GM12878 (cell line): Measurements from ENCODE around the gene BDH1. TPM values are rescaled to one million over a fixed set of nuclear protein-coding genes. Genes with fewer than 3 reads are reported as not detected.

ENCODE experiments used
- ATAC-seq: fragments of 200-7000 bp; cut with Tn5 transposase; 3 replicates; pipeline ENCODE4 v1.9.1; 2020; ENCODE audit warnings: mild to moderate bottlenecking, moderate library complexity
- BruUV-seq: library from RNA; stranded (reverse); fragments of 400-500 nt; replicated peaks from 2 replicates; lab custom pipeline; 2021; lab: Mats Ljungman, UMichigan
- CTCF ChIA-PET: fragments of 300-600 bp; sonication (Branson Sonifier 250); formaldehyde crosslinking; extraction: SDS; loops from one replicate; lab custom pipeline; 2021; ENCODE audit warnings: inconsistent platforms; lab: Yijun Ruan, JAX
- POLR2A ChIA-PET: fragments of 350-600 bp; formaldehyde crosslinking; extraction: SDS; loops from one replicate; lab custom pipeline; 2021; ENCODE audit warnings: inconsistent platforms; lab: Charles Lee
- RAD21 ChIA-PET: fragments of 300-600 bp; sonication (Branson Sonifier 250); formaldehyde crosslinking; loops from one replicate; lab custom pipeline; 2023; ENCODE audit warnings: antibody characterized with exemption; ENCODE audit not compliant: unreplicated experiment; lab: Charles Lee
- SMC1A ChIA-PET: fragments of 300-600 bp; sonication (Branson Sonifier 250); formaldehyde crosslinking; loops from one replicate; lab custom pipeline; 2023; ENCODE audit not compliant: unreplicated experiment, uncharacterized antibody; lab: Charles Lee
- DNase-seq: peaks from one replicate; pipeline ENCODE4 v3.0.0-alpha.2; 2011; ENCODE audit warnings: low read depth, low spot score
- FAIRE-seq: peaks from 3 replicates; lab custom pipeline; 2011; peaks lifted over from hg19 to GRCh38; lab: Jason Lieb, UNC
- H2AFZ ChIP-seq: 2 replicates; pipeline ENCODE4 v1.6.0; 2011; ENCODE audit warnings: low read depth, low read length, control low read depth; ENCODE audit not compliant: control insufficient read depth
- H3K27ac ChIP-seq: 2 replicates; pipeline ENCODE4 v1.5.1; 2011; ENCODE audit warnings: control low read depth; ENCODE audit not compliant: control insufficient read depth, insufficient read depth
- H3K27me3 ChIP-seq, 2 experiments: replicated peaks in 1 of 2; 2 replicates each; pipeline versions ENCODE4 v1.6.0 to v1.6.1; 2011; ENCODE audit warnings: low read length in 1 of 2; ENCODE audit not compliant: control insufficient read depth in 2 of 2, insufficient read depth in 2 of 2
- H3K36me3 ChIP-seq, 2 experiments: 2 replicates each; pipeline ENCODE4 v1.5.1; 2011; ENCODE audit warnings: low read length in 1 of 2; ENCODE audit not compliant: control insufficient read depth in 2 of 2, insufficient read depth in 2 of 2
- H3K4me1 ChIP-seq: 2 replicates; pipeline ENCODE4 v1.6.1; 2011; ENCODE audit warnings: mild to moderate bottlenecking, low read length, moderate library complexity, mixed read lengths; ENCODE audit not compliant: control insufficient read depth, insufficient read depth
- H3K4me2 ChIP-seq: 2 replicates; pipeline ENCODE4 v1.6.0; 2011; ENCODE audit warnings: control low read depth; ENCODE audit not compliant: control insufficient read depth, insufficient read depth
- H3K4me3 ChIP-seq: fragments of 200-600 bp; sonication (generic); 2 replicates; pipeline ENCODE4 v1.5.1; 2016
- H3K79me2 ChIP-seq: 2 replicates; pipeline ENCODE4 v1.6.0; 2011; ENCODE audit warnings: low read length; ENCODE audit not compliant: control insufficient read depth, insufficient read depth
- H3K9ac ChIP-seq: 2 replicates; pipeline ENCODE4 v1.8.0; 2011; ENCODE audit warnings: low read length, control low read depth, mixed read lengths; ENCODE audit not compliant: control insufficient read depth, insufficient read depth
- H3K9me3 ChIP-seq: replicated peaks from 3 replicates; pipeline ENCODE4 v1.5.1; 2011; ENCODE audit warnings: mild to moderate bottlenecking, low read length; ENCODE audit not compliant: control insufficient read depth, insufficient read depth
- H4K20me1 ChIP-seq: 2 replicates; pipeline ENCODE4 v1.6.0; 2011; ENCODE audit not compliant: control insufficient read depth, insufficient read depth
- ASH2L ChIP-seq: fragments of 300-600, 200-600 bp; sonication (generic); IDR thresholded peaks from 2 replicates; pipeline ENCODE4 v1.6.1; 2017; ENCODE audit warnings: low read depth, mild to moderate bottlenecking, borderline replicate concordance
- CREM ChIP-seq: IDR thresholded peaks from 2 replicates; pipeline ENCODE4 v1.6.1; 2014; ENCODE audit warnings: antibody characterized with exemption, low read depth
- HSF1 ChIP-seq: fragments of 150-350 bp; IDR thresholded peaks from 2 replicates; pipeline ENCODE4 v1.6.1; 2014; ENCODE audit warnings: mild to moderate bottlenecking, low read depth, low read length
- KAT2A ChIP-seq: conservative IDR thresholded peaks from 2 replicates; pipeline ENCODE4 v1.6.1; 2011; ENCODE audit warnings: low read depth, low read length; ENCODE audit not compliant: control insufficient read depth
- NRF1 ChIP-seq: conservative IDR thresholded peaks from 2 replicates; pipeline ENCODE4 v1.6.1; 2011; ENCODE audit warnings: mild to moderate bottlenecking, low read depth, low read length, improper control_type of control experiment
- USF1 ChIP-seq: IDR thresholded peaks from 2 replicates; pipeline ENCODE4 v1.6.1; 2011; ENCODE audit warnings: borderline replicate concordance, low read depth, mild to moderate bottlenecking, moderate library complexity, mixed read lengths, low read length; ENCODE audit not compliant: insufficient read depth; ENCODE audit errors: extremely low read length
- WGBS: methylation state at CpG from one replicate; pipeline ENCODE4 v1.1.6; 2016; ENCODE audit warnings: low lambda C conversion rate; ENCODE audit not compliant: insufficient replicate concordance, insufficient coverage; ENCODE audit errors: missing lambda C conversion rate; 5-methylcytosine and 5-hydroxymethylcytosine counted together
- in situ Hi-C: fragments of 300-500 bp; cut with MboI; formaldehyde crosslinking; loops from 9 replicates; pipeline ENCODE4 v1.14.3; 2018; ENCODE audit warnings: mixed read lengths
- intact Hi-C: fragments of 100-400 bp; cut with micrococcal nuclease; formaldehyde crosslinking; loops from one replicate; pipeline ENCODE4 v1.14.2; 2022; ENCODE audit not compliant: unreplicated experiment
- polyA plus RNA-seq, 11 experiments: library from polyadenylated mRNA; depleted of rRNA in 4 of 11; unstranded in 6 of 11; stranded (reverse) in 5 of 11; fragments of >200 nt; fragmentation: Nextera tagmentation in 4 of 11; fragmentation: Illumina TruSeq in 1 of 11; extraction: Ambion mirVana in 4 of 11; extraction: Trizol in 1 of 11; gene quantifications; 1 replicate in 1 of 11; 2 replicates in 10 of 11; pipeline versions ENCODE4 v1.2.1 to v1.2.3, GENCODE V29; 2011 to 2016; ENCODE audit warnings: inconsistent platforms in 2 of 11, missing spikeins in 2 of 11, low read depth in 1 of 11
- total RNA-seq, 4 experiments: library from RNA; depleted of rRNA in 3 of 4; stranded (reverse); fragments of >200 nt in 3 of 4; fragmentation: Illumina TruSeq in 1 of 4; extraction: Trizol in 1 of 4; gene quantifications; 2 replicates each; pipeline versions ENCODE4 v1.2.1 to v1.2.3, GENCODE V29; 2013 to 2021

Gene BDH1
- total and polyA plus RNA-seq, 10 of the 15 experiments (the other 5 are each of a cell fraction or from before 2014, with no cell fraction given), result 11.3 to 84.5 (median 60.3) TPM

- ChIA-PET SMC1A (no interaction called here), RAD21 (interaction anchor here (1.1 to 1.3 kb wide), 2 partner anchors 248 to 281 kb away, joined by 3 to 6 read pairs; no protein-coding TSS in a partner anchor), CTCF (interaction anchor here (4.0 to 5.6 kb wide), 2 partner anchors 248 to 281 kb away, joined by 30 to 83 read pairs; no protein-coding TSS in a partner anchor), POLR2A (no interaction called here)
- Histone ChIP-seq H3K27me3 (no peaks in the 10 kb centered on the region), H2AFZ (no peak overlapping the region), H3K4me2 (no peak overlapping the region), H3K4me1 (peaks cover 15% of the 10 kb centered on the region), H3K36me3 (no peaks in the 10 kb centered on the region), H3K4me3 (no peak overlapping the region), H3K9ac (no peak overlapping the region), H3K9me3 (peaks cover 3% of the 10 kb centered on the region; the same call in 2 of the 3 replicates), H3K27ac (no peak overlapping the region), H4K20me1 (no peaks in the 10 kb centered on the region; the same call in 1 of the 2 replicates), H3K79me2 (no peaks in the 10 kb centered on the region)
- no peak for DNase-seq
- no peak for ATAC-seq
- TF ChIP-seq CREM (no peak), ASH2L (no peak), NRF1 (no peak), HSF1 (no peak), KAT2A (no peak), USF1 (no peak)
- 51% methylated on average over 6 of the region's 15 CpGs for WGBS
- FAIRE-seq, result no peak
- in situ Hi-C loops, result loop anchor here (5.0 to 25.0 kb wide), 2 partner anchors 252 to 517 kb away; no protein-coding TSS in a partner anchor
- no TSS peak for BruUV-seq
- intact Hi-C loops, result loop anchor here (5.0 kb wide), 1 partner anchor 527 kb away; no protein-coding TSS in a partner anchor
These were observed 51.1 kb downstream of the BDH1 start for GRCh38 chr3:197504641-197505121.
